HG03469 (cell line): ENCODE data around the gene CYB561.
"Not testable (repeated sequence)": the region's sequence is repeated elsewhere in the genome, so short reads cannot be mapped to it uniquely, and the experiment has no call there.

Source experiments
- ATAC-seq: cut with Tn5 transposase; IDR thresholded peaks from one replicate; pipeline ENCODE4 v1.9.1; 2021; ENCODE audit warnings: mild to moderate bottlenecking, moderate library complexity, moderate number of reproducible peaks; ENCODE audit not compliant: unreplicated experiment

The CYB561 gene

GRCh38 chr17:63479495-63480184 is 33.5 kb upstream of the CYB561 start:
- no peak for ATAC-seq

DNA sequence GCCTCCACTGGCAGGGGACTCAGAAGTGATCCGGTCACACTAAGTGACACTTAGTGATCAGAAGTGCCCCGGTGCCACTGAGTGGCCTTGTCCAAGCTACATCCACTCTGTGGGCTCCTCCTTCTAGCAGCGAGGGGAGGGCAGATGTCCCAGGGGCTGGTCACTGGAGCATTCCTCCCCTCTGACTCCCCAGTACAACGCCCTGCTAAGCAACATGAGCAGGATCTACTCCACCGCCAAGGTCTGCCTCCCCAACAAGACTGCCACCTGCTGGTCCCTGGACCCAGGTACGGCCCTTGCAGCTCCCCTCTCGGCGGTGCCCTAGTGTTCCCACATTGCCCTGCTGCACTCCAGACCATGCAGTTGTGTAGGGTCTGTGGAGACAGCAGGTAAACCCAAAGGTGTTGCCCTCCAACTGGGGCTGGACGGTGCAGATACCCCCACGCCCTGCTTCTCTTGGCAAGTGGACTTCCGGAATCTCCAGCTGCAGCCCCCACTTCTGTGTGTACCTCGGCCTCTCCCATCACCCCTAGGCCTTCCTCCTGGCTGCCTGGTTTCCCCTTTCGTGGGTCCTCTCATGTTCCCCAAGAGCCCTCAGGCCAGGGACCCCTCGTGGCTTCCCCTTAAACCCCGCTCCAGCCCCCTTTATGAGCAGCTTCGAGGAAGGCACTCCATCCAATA is 32.8 kb upstream of the CYB561 start:
- ATAC-seq: no peak

GRCh38 chr17:63477480-63478440 is 31.7 kb upstream of the CYB561 start:
- no peak for ATAC-seq

- ATAC-seq: no peak
Observed at GRCh38 chr17:63476854-63477479, 30.9 kb upstream of the CYB561 start, which contains the start of gene ACE. ACE (plus strand) TSS chr17:63477061; CDS start chr17:63477095, 34 bp downstream.

- ATAC-seq: no peak
Observed at GRCh38 chr17:63476459-63476853, 30.4 kb upstream of the CYB561 start.

DNA sequence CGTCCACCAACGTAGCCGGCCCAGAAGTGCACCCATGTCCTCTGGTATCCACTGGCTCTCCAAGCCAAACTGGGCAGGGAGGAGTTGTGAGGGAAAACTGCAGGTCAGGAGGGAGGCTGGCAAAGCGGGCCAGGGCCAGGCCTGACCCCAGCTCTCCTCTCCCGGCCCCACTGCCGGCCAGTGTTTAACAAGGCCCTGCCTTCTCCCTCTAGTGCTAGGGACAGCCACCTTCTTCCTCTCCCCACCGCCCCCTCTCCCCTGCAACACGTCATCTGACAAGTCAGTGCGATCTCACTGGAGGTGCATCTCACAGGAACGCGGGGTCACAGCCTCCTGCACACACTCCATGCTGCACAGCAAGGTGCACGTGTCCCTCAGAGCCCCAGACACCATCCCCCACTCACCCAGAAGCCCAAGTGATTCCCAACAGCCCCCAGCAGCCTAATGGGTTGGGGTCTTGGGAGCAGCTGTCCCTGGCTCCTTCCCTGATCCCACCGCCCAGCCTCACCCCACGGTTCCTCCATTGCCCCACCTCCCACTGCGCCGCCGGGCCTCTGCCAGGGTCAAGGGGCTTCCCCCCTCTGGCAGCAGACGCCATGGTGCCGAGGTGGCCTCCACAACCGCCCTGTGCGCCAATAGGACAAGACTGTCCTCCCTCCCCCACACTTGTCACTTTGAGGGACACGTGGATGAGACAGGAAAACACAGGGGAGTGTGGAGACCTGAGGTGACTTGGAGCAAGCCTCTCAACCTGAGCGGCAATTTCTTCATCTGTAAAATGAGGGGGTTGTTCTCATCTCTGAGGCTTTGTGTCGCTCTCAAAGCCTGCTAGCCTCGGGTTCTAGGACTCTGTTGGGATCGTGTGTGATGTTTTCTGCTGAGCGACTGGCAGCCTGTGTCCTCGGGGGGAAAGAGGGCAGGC is 29.6 kb upstream of the CYB561 start:
- ATAC-seq: no peak

DNA sequence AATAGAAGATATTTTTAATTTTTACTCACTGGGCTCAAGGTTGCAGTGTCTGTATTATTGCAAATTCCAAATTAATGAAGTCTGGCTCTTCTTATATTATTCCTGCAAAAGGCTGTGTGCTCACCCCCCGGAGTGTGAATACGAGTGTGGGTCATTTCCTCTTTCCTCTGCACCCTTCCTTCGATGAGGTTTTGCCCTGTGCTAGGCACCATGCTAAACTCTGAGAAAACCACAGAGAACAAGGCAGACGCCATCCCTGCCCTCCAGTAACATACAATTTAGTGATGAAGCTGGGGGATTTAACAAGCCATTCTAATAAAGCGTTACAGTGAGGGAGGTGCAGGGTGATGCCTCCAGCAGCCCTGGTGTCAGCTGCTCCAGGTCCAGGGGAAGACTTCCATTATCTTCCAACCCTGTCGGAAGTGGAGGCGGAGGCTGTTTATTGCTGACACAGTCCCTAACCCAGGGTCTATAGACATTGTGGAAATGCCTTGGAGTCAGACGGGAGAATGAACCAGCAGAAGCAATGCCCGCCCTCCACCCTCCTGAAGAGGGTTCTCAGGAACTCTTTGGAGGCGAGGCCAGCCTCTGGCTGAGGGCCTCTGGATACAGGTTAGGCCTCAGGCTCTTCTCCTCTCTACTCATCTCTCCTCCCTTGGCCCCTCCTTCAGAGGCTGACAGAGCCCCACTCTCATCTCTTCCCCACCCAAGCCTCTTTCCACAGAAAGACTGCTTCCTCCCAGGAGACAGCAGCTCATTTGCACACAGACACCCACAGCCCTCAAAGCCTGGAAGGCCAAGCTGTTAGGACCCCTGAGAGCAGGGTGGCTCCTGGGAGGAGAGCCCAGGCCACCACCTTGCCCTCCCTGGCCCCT is 28.7 kb upstream of the CYB561 start:
- no peak for ATAC-seq

DNA sequence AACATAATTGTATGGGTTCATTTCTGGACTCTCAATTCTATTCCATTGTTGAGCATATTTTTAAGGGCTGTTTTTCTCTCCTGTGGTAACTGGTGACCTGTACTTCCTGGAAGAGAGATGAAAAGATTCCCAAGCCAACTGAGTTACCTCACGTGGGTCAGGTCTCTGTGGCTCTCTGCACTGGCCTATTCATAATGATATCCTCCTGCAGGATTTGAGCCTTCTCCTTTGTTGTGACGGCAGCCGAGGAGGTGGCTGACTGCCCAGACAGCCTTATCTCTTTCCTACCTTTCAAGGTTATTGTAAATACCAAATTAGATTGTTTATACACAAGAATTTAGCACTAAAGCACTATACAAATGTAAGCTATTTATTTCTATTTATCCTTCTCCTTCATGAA is 28.1 kb upstream of the CYB561 start:
- ATAC-seq: no peak

- ATAC-seq: not testable (repeated sequence)
Observed at GRCh38 chr17:63468099-63468498, 22.0 kb upstream of the CYB561 start.

- no peak for ATAC-seq
Observed at GRCh38 chr17:63464691-63465236, 18.7 kb upstream of the CYB561 start.

DNA sequence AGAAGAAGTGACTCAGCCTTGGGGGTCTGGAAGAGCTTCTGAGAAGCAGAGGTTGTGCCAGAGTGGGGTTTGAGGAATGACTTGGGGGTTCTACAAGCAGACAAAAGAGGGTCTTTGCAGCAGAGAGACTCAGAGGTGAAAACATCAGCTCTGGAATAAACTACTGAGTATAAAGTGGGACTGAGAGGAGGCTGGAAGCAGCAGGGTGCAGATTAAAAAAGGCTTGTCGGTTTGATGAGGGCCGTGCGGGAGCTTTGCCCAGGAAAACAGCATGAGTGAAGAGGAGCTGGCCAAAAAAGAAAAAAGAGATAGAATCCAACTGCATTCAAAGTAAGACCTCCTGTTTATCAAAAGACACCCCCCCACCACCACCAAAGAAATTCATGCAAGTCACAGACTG is 17.7 kb upstream of the CYB561 start:
- ATAC-seq: no peak

DNA sequence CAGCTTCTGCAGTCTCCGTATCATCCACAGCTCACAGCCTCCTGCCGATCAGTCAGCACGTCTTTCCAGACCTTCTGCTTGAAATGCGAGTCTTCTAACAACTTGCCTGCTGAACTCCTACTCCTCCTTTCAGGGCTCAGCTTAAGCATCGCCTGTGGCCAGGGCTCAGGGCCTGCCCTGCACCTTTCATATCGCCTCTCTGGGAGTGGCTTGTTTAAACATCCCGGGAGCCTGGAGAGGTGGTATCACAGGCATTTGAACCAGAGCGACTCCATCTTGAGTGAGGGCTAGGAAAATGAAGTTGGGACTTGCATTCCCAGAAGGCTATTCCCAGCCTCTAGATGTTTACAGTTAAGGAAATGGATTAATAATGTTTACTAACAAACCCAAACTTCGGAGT is 13.9 kb upstream of the CYB561 start:
- ATAC-seq: no peak

GRCh38 chr17:63458478-63458877 is 12.4 kb upstream of the CYB561 start:
- no peak for ATAC-seq

DNA sequence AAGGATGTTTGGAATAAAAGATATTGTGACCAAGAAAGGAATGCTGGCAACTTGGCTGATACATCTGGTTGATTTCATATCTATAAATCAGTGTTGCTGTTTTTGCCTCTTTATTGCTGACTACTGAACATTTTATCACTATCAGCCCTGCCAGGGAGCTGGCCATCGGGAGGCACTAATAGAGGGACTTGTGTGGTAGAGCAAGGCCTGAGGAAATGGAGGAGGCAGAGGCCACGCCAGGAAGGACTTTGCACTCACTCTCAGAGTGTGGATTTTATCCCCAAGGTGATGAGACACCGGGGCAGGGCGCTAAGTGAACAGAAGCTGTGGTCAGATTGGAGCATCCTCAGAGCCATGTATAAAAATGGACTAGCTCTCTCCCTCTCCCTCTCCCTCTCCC is 9.3 kb upstream of the CYB561 start:
- ATAC-seq: no peak

GRCh38 chr17:63454915-63455314 is 8.8 kb upstream of the CYB561 start:
- no peak for ATAC-seq

DNA sequence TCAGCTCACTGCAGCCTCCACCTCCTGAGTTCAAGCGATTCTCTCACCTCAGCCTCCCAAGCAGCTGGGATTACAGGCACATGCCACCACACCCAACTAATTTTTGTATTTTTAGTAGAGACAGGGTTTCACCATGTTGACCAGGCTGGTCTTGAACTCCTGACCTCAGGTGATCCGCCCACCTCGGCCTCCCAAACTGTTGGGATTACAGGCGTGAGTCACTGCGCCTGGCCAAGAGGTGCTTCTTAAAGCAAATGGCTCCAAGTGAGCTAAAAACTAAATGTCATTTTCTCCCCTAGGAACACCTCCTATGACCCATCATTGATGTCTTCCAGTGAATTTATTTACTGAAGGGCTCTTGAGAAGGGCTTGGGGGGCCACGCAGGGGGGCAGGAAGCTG is 8.3 kb upstream of the CYB561 start:
- not testable (repeated sequence) for ATAC-seq

GRCh38 chr17:63452962-63453551 is 7.0 kb upstream of the CYB561 start:
- no peak for ATAC-seq
